Mesendoderm (in vitro differentiated cells): ENCODE data around the gene PIK3R2. TPM values are rescaled to one million over a fixed set of nuclear protein-coding genes. Genes with fewer than 3 reads are reported as not detected.
"Not testable (repeated sequence)": the region's sequence is repeated elsewhere in the genome, so short reads cannot be mapped to it uniquely, and the experiment has no call there.

Source experiments
- DNase-seq: peaks from one replicate; pipeline ENCODE4 v3.0.0; 2013
- H2AK5ac ChIP-seq: 2 replicates; pipeline ENCODE4 v1.6.1; 2013; ENCODE audit warnings: low read length, inconsistent platforms
- H2BK120ac ChIP-seq: 2 replicates; pipeline ENCODE4 v1.6.1; 2013; ENCODE audit warnings: low read depth, mild to moderate bottlenecking, low read length, moderate library complexity, mixed read lengths
- H2BK15ac ChIP-seq: replicated peaks from 2 replicates; pipeline ENCODE4 v1.6.1; 2013; ENCODE audit warnings: low read depth, mild to moderate bottlenecking, moderate library complexity
- H2BK5ac ChIP-seq: 2 replicates; pipeline ENCODE4 v1.6.1; 2013; ENCODE audit warnings: low read length, inconsistent platforms
- H3K18ac ChIP-seq: 2 replicates; pipeline ENCODE4 v1.6.1; 2013; ENCODE audit warnings: mild to moderate bottlenecking, low read length, mixed read lengths
- H3K23ac ChIP-seq: one replicate; pipeline ENCODE4 v1.6.1; 2013; ENCODE audit warnings: low read length
- H3K27ac ChIP-seq: 2 replicates; pipeline ENCODE4 v1.5.1; 2013; ENCODE audit warnings: low read depth, mild to moderate bottlenecking, inconsistent platforms, low read length, moderate library complexity
- H3K27me3 ChIP-seq: 2 replicates; pipeline ENCODE4 v1.6.1; 2013; ENCODE audit warnings: low read length, control low read depth, mild to moderate bottlenecking, inconsistent platforms; ENCODE audit not compliant: insufficient read depth, poor library complexity
- H3K36me3 ChIP-seq: 2 replicates; pipeline ENCODE4 v1.6.1; 2013; ENCODE audit warnings: low read length, inconsistent platforms; ENCODE audit not compliant: control insufficient read depth, insufficient read depth
- H3K4ac ChIP-seq: one replicate; pipeline ENCODE4 v1.6.1; 2013; ENCODE audit warnings: low read depth, mild to moderate bottlenecking, low read length, moderate library complexity
- H3K4me1 ChIP-seq: 2 replicates; pipeline ENCODE4 v1.6.1; 2013; ENCODE audit warnings: low read depth, low read length, inconsistent platforms; ENCODE audit not compliant: control insufficient read depth
- H3K4me2 ChIP-seq: 2 replicates; pipeline ENCODE4 v1.6.1; 2013; ENCODE audit warnings: low read length
- H3K4me3 ChIP-seq: 2 replicates; pipeline ENCODE4 v1.5.1; 2013; ENCODE audit warnings: mild to moderate bottlenecking, low read length
- H3K56ac ChIP-seq: one replicate; pipeline ENCODE4 v1.6.1; 2013; ENCODE audit warnings: low read length
- H3K79me1 ChIP-seq: 2 replicates; pipeline ENCODE4 v1.6.1; 2013; ENCODE audit warnings: low read length, inconsistent platforms
- H3K79me2 ChIP-seq: 2 replicates; pipeline ENCODE4 v1.6.1; 2013; ENCODE audit warnings: mild to moderate bottlenecking, low read length; ENCODE audit not compliant: control insufficient read depth, insufficient read depth
- H3K9ac ChIP-seq: 2 replicates; pipeline ENCODE4 v1.6.1; 2013; ENCODE audit warnings: low read length, inconsistent platforms
- H4K5ac ChIP-seq: one replicate; pipeline ENCODE4 v1.6.1; 2013; ENCODE audit warnings: low read length
- H4K8ac ChIP-seq: one replicate; pipeline ENCODE4 v1.6.1; 2013; ENCODE audit warnings: low read depth, mild to moderate bottlenecking, control low read depth, low read length, moderate library complexity
- WGBS: extraction: QIAGEN DNeasy Blood & Tissue Kit; methylation state at CpG from one replicate; pipeline ENCODE4 v1.1.7; 2013; ENCODE audit warnings: low lambda C conversion rate, missing lambda C conversion rate; ENCODE audit not compliant: insufficient coverage; ENCODE audit errors: extremely low coverage; 5-methylcytosine and 5-hydroxymethylcytosine counted together
- polyA plus RNA-seq, 2 experiments: library from polyadenylated mRNA; stranded (reverse); fragments of 200-250 nt; gene quantifications; one replicate each; pipeline ENCODE4 v1.2.3, GENCODE V29; 2013

The PIK3R2 gene
- polyA plus RNA-seq (2013, experiment 1 of 2) = 40.5 TPM
- 40.5 TPM for polyA plus RNA-seq (2013, experiment 2 of 2)

GRCh38 chr19:18152817-18153555, at the start of gene PIK3R2:
PIK3R2 (plus strand) TSS chr19:18153163; CDS start chr19:18155880, 2,717 bp downstream.
- Histone ChIP-seq H4K5ac (no peak within 1 kb of the TSS), H2AK5ac (no peak within 1 kb of the TSS), H3K4me3 (peak within 1 kb of the TSS; percentile 70), H3K27me3 (no peaks in the 10 kb centered on the region), H3K4ac (peak within 1 kb of the TSS; percentile 79), H2BK15ac (no peak within 1 kb of the TSS), H3K36me3 (no peaks in the 10 kb centered on the region), H3K18ac (peak within 1 kb of the TSS; percentile 86), H3K4me1 (no peaks in the 10 kb centered on the region), H2BK5ac (peak within 1 kb of the TSS; percentile 94), H3K23ac (peak within 1 kb of the TSS; percentile 66), H3K27ac (peak within 1 kb of the TSS; percentile 98), H3K79me2 (peaks cover 2% of the 10 kb centered on the region), H3K56ac (peak within 1 kb of the TSS; percentile 99), H3K9ac (peak within 1 kb of the TSS; percentile 100), H2BK120ac (no peak within 1 kb of the TSS), H3K79me1 (peaks cover 7% of the 10 kb centered on the region), H3K4me2 (peak within 1 kb of the TSS; percentile 98), H4K8ac (peak within 1 kb of the TSS; percentile 95)
- WGBS = no CpG with 5 or more reads among the region's 86 CpGs
- peak; percentile 99 for DNase-seq

- peak overlapping the region; percentile 6 for H3K4me2 ChIP-seq
- DNase-seq = no peak
- H4K8ac ChIP-seq = no peak overlapping the region
- no peak overlapping the region for H2BK15ac ChIP-seq
- no peaks in the 10 kb centered on the region for H3K79me2 ChIP-seq
- no CpG with 5 or more reads among the region's 5 CpGs for WGBS
- no peak overlapping the region for H2BK120ac ChIP-seq
- H3K4ac ChIP-seq = no peak overlapping the region
- H2BK5ac ChIP-seq = no peak overlapping the region
- no peaks in the 10 kb centered on the region for H3K27me3 ChIP-seq
- no peak overlapping the region for H3K23ac ChIP-seq
- no peaks in the 10 kb centered on the region for H3K79me1 ChIP-seq
- no peak overlapping the region for H4K5ac ChIP-seq
- H2AK5ac ChIP-seq = no peak overlapping the region
- H3K18ac ChIP-seq = no peak overlapping the region
- no peaks in the 10 kb centered on the region for H3K36me3 ChIP-seq
- H3K9ac ChIP-seq = peak overlapping the region; percentile 55
- H3K4me3 ChIP-seq = no peak overlapping the region
- H3K56ac ChIP-seq = peak overlapping the region; percentile 82
- H3K4me1 ChIP-seq = peaks cover 1% of the 10 kb centered on the region
- H3K27ac ChIP-seq = no peak overlapping the region
Measured at GRCh38 chr19:18104793-18105131, 48.2 kb upstream of the PIK3R2 start.

- not testable (repeated sequence) for H3K18ac ChIP-seq, H3K9ac ChIP-seq, H3K36me3 ChIP-seq, H3K4me3 ChIP-seq, H3K27me3 ChIP-seq, H3K56ac ChIP-seq, H3K4ac ChIP-seq, DNase-seq, H3K23ac ChIP-seq, H2BK5ac ChIP-seq, H3K4me1 ChIP-seq, H3K79me2 ChIP-seq, H2BK120ac ChIP-seq, H2AK5ac ChIP-seq, H3K4me2 ChIP-seq, H3K27ac ChIP-seq, H3K79me1 ChIP-seq, H2BK15ac ChIP-seq, H4K5ac ChIP-seq, H4K8ac ChIP-seq
- WGBS = no CpG with 5 or more reads among the region's 7 CpGs
Measured at GRCh38 chr19:18105259-18105658, 47.7 kb upstream of the PIK3R2 start.

GRCh38 chr19:18107235-18107634, 45.7 kb upstream of the PIK3R2 start:
- no peak overlapping the region for H4K8ac ChIP-seq
- no peak overlapping the region for H2AK5ac ChIP-seq
- no peak overlapping the region for H3K56ac ChIP-seq
- H3K27me3 ChIP-seq = no peaks in the 10 kb centered on the region
- no peak overlapping the region for H3K23ac ChIP-seq
- no CpG with 5 or more reads among the region's 9 CpGs for WGBS
- no peak overlapping the region for H3K4me3 ChIP-seq
- no peak overlapping the region for H2BK15ac ChIP-seq
- no peak overlapping the region for H2BK5ac ChIP-seq
- no peak overlapping the region for H2BK120ac ChIP-seq
- H3K27ac ChIP-seq = no peak overlapping the region
- H3K9ac ChIP-seq = no peak overlapping the region
- no peaks in the 10 kb centered on the region for H3K79me1 ChIP-seq
- H3K18ac ChIP-seq = no peak overlapping the region
- no peaks in the 10 kb centered on the region for H3K36me3 ChIP-seq
- no peak overlapping the region for H3K4me2 ChIP-seq
- no peak overlapping the region for H3K4ac ChIP-seq
- H4K5ac ChIP-seq = no peak overlapping the region
- H3K79me2 ChIP-seq = no peaks in the 10 kb centered on the region
- DNase-seq = no peak
- H3K4me1 ChIP-seq = no peaks in the 10 kb centered on the region

GRCh38 chr19:18108897-18109296, 44.1 kb upstream of the PIK3R2 start:
- Histone ChIP-seq H2BK15ac (no peak overlapping the region), H2BK120ac (no peak overlapping the region), H4K8ac (no peak overlapping the region), H3K9ac (no peak overlapping the region), H3K4ac (no peak overlapping the region), H2AK5ac (no peak overlapping the region), H3K27ac (no peak overlapping the region), H3K4me3 (no peak overlapping the region), H3K4me1 (no peaks in the 10 kb centered on the region), H2BK5ac (no peak overlapping the region), H3K79me2 (no peaks in the 10 kb centered on the region), H3K56ac (no peak overlapping the region), H3K23ac (no peak overlapping the region), H3K36me3 (no peaks in the 10 kb centered on the region), H3K27me3 (no peaks in the 10 kb centered on the region), H3K79me1 (no peaks in the 10 kb centered on the region), H3K18ac (no peak overlapping the region), H4K5ac (no peak overlapping the region), H3K4me2 (no peak overlapping the region)
- DNase-seq = no peak
- WGBS = no CpG with 5 or more reads among the region's 2 CpGs

GRCh38 chr19:18109341-18109732, 43.6 kb upstream of the PIK3R2 start:
- Histone ChIP-seq H3K23ac (no peak overlapping the region), H3K4me1 (no peaks in the 10 kb centered on the region), H3K9ac (peak overlapping the region; percentile 77), H4K5ac (no peak overlapping the region), H3K79me2 (no peaks in the 10 kb centered on the region), H4K8ac (no peak overlapping the region), H3K4me3 (peak overlapping the region; percentile 58), H3K27me3 (no peaks in the 10 kb centered on the region), H3K56ac (peak overlapping the region; percentile 93), H3K4me2 (peak overlapping the region; percentile 98), H2BK15ac (no peak overlapping the region), H3K18ac (peak overlapping the region; percentile 24), H3K79me1 (no peaks in the 10 kb centered on the region), H3K36me3 (no peaks in the 10 kb centered on the region), H3K27ac (no peak overlapping the region), H2BK120ac (no peak overlapping the region), H2BK5ac (no peak overlapping the region), H3K4ac (no peak overlapping the region), H2AK5ac (no peak overlapping the region)
- no peak for DNase-seq
- WGBS = no CpG with 5 or more reads among the region's 12 CpGs
